ENCODE measurements around the gene KIAA0408. TPM values are rescaled to one million over a fixed set of nuclear protein-coding genes. Genes with fewer than 3 reads are reported as not detected.

The KIAA0408 gene
- total and polyA plus RNA-seq, 2 of the 8 experiments (the other 6 are each of a cell fraction or from before 2014, with no cell fraction given): 3.3 to 10.8 TPM

DNA sequence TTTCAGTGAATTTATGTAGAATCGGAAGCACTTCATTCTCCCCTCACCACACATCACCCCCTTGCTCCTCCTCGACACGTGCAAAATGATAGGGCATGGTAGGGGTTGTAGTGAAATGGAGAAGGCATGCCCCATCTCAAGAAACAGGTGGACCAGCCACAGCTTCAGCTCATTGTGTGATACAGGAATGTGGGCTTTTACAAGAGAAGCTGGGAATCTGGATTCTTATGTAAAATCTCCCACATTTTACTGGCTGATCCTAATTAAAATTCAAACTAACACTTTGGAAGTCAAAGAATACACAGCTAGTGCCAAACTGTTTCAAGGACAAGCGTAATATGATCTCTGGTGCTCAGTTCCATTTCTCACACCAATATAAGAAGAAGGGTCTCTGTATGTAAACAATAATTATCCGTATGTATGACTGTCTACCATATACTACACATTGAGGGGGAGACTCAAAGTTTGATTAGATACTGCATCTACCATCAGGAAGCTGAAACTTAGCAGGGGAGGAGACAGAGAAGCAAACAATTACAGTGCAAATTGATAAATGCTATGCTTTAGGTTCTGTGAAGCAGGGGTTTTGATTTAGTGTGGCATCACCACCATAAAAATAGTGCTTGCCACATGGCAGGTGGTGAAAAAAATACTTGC is 24.3 kb upstream of the KIAA0408 start:
- Histone ChIP-seq H3K23me2 (ENCODE audit: low read depth, low read length) (no peaks in the 10 kb centered on the region), H3K56ac (replicated peaks; ENCODE audit: insufficient read length, low read depth, low read length) (peak overlapping the region; percentile 13), H4K91ac (replicated peaks; ENCODE audit: insufficient read length, low read length) (peak overlapping the region; percentile 31), H3K14ac (ENCODE audit: insufficient read length) (no peak overlapping the region), H2BK12ac (ENCODE audit: low read depth, low read length) (peak overlapping the region; percentile 88), H3K18ac (ENCODE audit: extremely low read depth, low read length) (peak overlapping the region; percentile 56), H2AFZ (ENCODE audit: low read length) (no peak overlapping the region), H2BK20ac (ENCODE audit: low read length) (peak overlapping the region; percentile 81), H2BK5ac (ENCODE audit: low read depth, low read length) (peak overlapping the region; percentile 96), H3K4me1 (replicated peaks in 1 of 4; ENCODE audit: control insufficient read depth in 3 of 4, insufficient read depth in 4 of 4, low read length in 3 of 4) (peaks cover 0 to 31% (median 16%) of the 10 kb centered on the region in 4 experiments), H3K9me3 (ENCODE audit: insufficient read depth in 2 of 2, low read depth in 1 of 2, low read length in 1 of 2) (no peaks in the 10 kb centered on the region), H2BK120ac (replicated peaks; ENCODE audit: low read depth, low read length) (peak overlapping the region; percentile 82), H2AK5ac (ENCODE audit: low read depth, low read length) (peak overlapping the region; percentile 69), H3K9ac (replicated peaks in 1 of 4; ENCODE audit: extremely low read depth in 1 of 4, low read depth in 3 of 4, low read length in 3 of 4) (peak overlapping the region in 2 of 4 experiments; percentile 45 to 58; a peak in 2 of 7 replicates), H3K79me2 (ENCODE audit: control insufficient read depth in 1 of 2, insufficient read depth in 2 of 2, low read length in 2 of 2) (no peaks in the 10 kb centered on the region), H3K4ac (replicated peaks; ENCODE audit: insufficient read length, low read depth, low read length) (peak overlapping the region; percentile 25), H3K23ac (ENCODE audit: insufficient read length) (no peak overlapping the region), H3K4me2 (ENCODE audit: insufficient read depth in 1 of 2, low read depth in 2 of 2, low read length in 2 of 2) (peak overlapping the region; percentile 62 to 80), H4K5ac (ENCODE audit: insufficient read length, low read depth, low read length) (peak overlapping the region; percentile 93), H3K27me3 (replicated peaks in 1 of 4; ENCODE audit: control insufficient read depth in 3 of 4, extremely low read depth in 1 of 4, insufficient read depth in 3 of 4, low read length in 3 of 4) (no peaks in the 10 kb centered on the region), H2BK15ac (ENCODE audit: low read length) (no peak overlapping the region), H4K20me1 (replicated peaks in 1 of 2; ENCODE audit: control insufficient read depth in 1 of 2, insufficient read depth in 2 of 2, low read length in 2 of 2) (no peaks in the 10 kb centered on the region), H3K27ac (ENCODE audit: low read depth, low read length) (peak overlapping the region; percentile 90), H3K4me3 (ENCODE audit: extremely low read depth in 1 of 4, insufficient read depth in 2 of 4, low read depth in 3 of 4, low read length in 4 of 4) (peak overlapping the region in 2 of 4 experiments; percentile 5 to 44; a peak in 4 of 8 replicates), H3K79me1 (ENCODE audit: low read depth, low read length) (no peaks in the 10 kb centered on the region), H4K8ac (ENCODE audit: extremely low read depth, insufficient read depth, low read length) (no peak overlapping the region), H3K36me3 (ENCODE audit: control insufficient read depth in 2 of 4, insufficient read depth in 4 of 4, low read length in 3 of 4) (peaks cover 0 to 8% (median 6%) of the 10 kb centered on the region in 4 experiments; a peak in 5 of 8 replicates)
- ChIA-PET POLR2A (ENCODE audit: partially characterized antibody) (interaction anchor here (1.1 to 3.9 kb wide), 8 partner anchors 9 to 109 kb away, joined by 3 to 34 read pairs (median 6); partner anchors contain the start of gene MTCL3), CTCF (ENCODE audit: partially characterized antibody) (interaction anchor here (0.9 to 4.1 kb wide), 6 partner anchors 9 to 55 kb away, joined by 3 to 31 read pairs (median 4); partner anchors contain the start of gene MTCL3)
- peak; percentile 99 for FAIRE-seq
- peak; percentile 49 to 51 for DNase-seq (ENCODE audit: low read depth in 1 of 2, low spot score in 2 of 2)
- 9% methylated on average over 5 of the region's 5 CpGs; no CpG with 5 or more reads in 1 of the 2 experiments for WGBS, 2 experiments (ENCODE audit: extremely low coverage in 1 of 2, insufficient coverage in 1 of 2, insufficient read length in 1 of 2, insufficient replicate concordance in 2 of 2, low coverage in 1 of 2, low lambda C conversion rate in 2 of 2, missing lambda C conversion rate in 1 of 2)
- TF ChIP-seq SP2 (IDR thresholded peaks at IDR 0.05; ENCODE audit: low read length): no peak
- peak; percentile 98 for TF ChIP-seq ASH2L (IDR thresholded peaks at IDR 0.05; ENCODE audit: low read length)
- TF ChIP-seq GTF2F1 (IDR thresholded peaks at IDR 0.05; ENCODE audit: borderline replicate concordance, low read depth, low read length): 0 out of 2 replicates have a peak, but pooled peaks have one; percentile 25
- peak; percentile 76; the same call in 1 of the 2 replicates for TF ChIP-seq RBBP5 (IDR thresholded peaks at IDR 0.05; ENCODE audit: borderline replicate concordance, low read depth, low read length)
- peak; percentile 96 for TF ChIP-seq TEAD4 (IDR thresholded peaks at IDR 0.05; ENCODE audit: low read depth, low read length)
- peak in 1 of 2 experiments; percentile 70; a peak in 2 of 4 replicates for TF ChIP-seq SIN3A (conservative IDR thresholded peaks at IDR 0.05 in 1 of 2, IDR thresholded peaks at IDR 0.05 in 1 of 2; ENCODE audit: low read depth in 1 of 2, low read length in 2 of 2)
- TF ChIP-seq KDM1A (IDR thresholded peaks at IDR 0.05; ENCODE audit: borderline replicate concordance, low read length): 0 out of 2 replicates have a peak, but pooled peaks have one; percentile 27
- TF ChIP-seq CHD2 (IDR thresholded peaks at IDR 0.05; ENCODE audit: low read length): peak; percentile 69
- no peak for TF ChIP-seq SIX5 (IDR thresholded peaks at IDR 0.05; ENCODE audit: low read depth, low read length)
- peak; percentile 83 for TF ChIP-seq SP1 (IDR thresholded peaks at IDR 0.05; ENCODE audit: low read depth, low read length)

Measured in H1 (cell line).